ENCODE measurements around the gene DOK5. TPM values are rescaled to one million over a fixed set of nuclear protein-coding genes. Genes with fewer than 3 reads are reported as not detected.
A peak's percentile ranks its signal among the peaks of the same experiment; 100 is the strongest.

The DOK5 gene
- total and polyA plus RNA-seq, 2 of the 8 experiments (the other 6 are each of a cell fraction or from before 2014, with no cell fraction given): 8.9 to 15.0 TPM

DNA sequence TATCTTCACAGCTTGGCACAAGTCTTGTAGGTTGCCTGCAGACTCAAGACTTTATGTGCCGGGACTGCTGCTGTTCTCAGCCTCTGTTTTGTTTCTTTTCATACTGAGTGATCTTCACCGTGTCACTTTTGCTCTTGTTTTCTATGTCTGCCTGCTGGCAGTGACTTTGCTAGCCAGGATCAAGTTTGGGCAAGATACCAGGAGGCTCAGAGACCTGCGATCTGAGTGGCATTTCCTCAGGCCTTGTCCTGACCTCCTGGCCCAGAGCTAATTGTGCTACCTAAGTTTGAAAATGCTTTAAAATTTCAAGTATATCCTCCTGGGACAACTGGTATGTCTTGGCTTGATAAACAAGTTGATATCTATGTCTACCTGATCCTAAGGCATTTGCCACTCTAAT is 57.2 kb downstream of the DOK5 start:
- ChIA-PET CTCF (ENCODE audit: partially characterized antibody) (interaction anchor here (1.3 kb wide), 1 partner anchor 115 kb away, joined by 3 read pairs; no protein-coding TSS in a partner anchor), POLR2A (ENCODE audit: partially characterized antibody) (no interaction called here)
- DNase-seq (ENCODE audit: low read depth in 1 of 2, low spot score in 2 of 2) (no peak), FAIRE-seq (no peak)
- Histone ChIP-seq H3K4me1 (replicated peaks in 1 of 4; ENCODE audit: control insufficient read depth in 3 of 4, insufficient read depth in 4 of 4, low read length in 3 of 4) (no peaks in the 10 kb centered on the region), H4K8ac (ENCODE audit: extremely low read depth, insufficient read depth, low read length) (no peak overlapping the region), H3K79me2 (ENCODE audit: control insufficient read depth in 1 of 2, insufficient read depth in 2 of 2, low read length in 2 of 2) (no peaks in the 10 kb centered on the region), H2AFZ (ENCODE audit: low read length) (no peak overlapping the region), H2BK12ac (ENCODE audit: low read depth, low read length) (no peak overlapping the region), H3K23ac (ENCODE audit: insufficient read length) (no peak overlapping the region), H4K20me1 (replicated peaks in 1 of 2; ENCODE audit: control insufficient read depth in 1 of 2, insufficient read depth in 2 of 2, low read length in 2 of 2) (no peaks in the 10 kb centered on the region), H3K23me2 (ENCODE audit: low read depth, low read length) (no peaks in the 10 kb centered on the region), H3K79me1 (ENCODE audit: low read depth, low read length) (no peaks in the 10 kb centered on the region), H4K91ac (replicated peaks; ENCODE audit: insufficient read length, low read length) (no peak overlapping the region), H2BK15ac (ENCODE audit: low read length) (no peak overlapping the region), H2AK5ac (ENCODE audit: low read depth, low read length) (no peak overlapping the region), H3K27me3 (replicated peaks in 1 of 4; ENCODE audit: control insufficient read depth in 3 of 4, extremely low read depth in 1 of 4, insufficient read depth in 3 of 4, low read length in 3 of 4) (no peaks in the 10 kb centered on the region), H4K5ac (ENCODE audit: insufficient read length, low read depth, low read length) (no peak overlapping the region), H3K4ac (replicated peaks; ENCODE audit: insufficient read length, low read depth, low read length) (no peak overlapping the region), H3K56ac (replicated peaks; ENCODE audit: insufficient read length, low read depth, low read length) (no peak overlapping the region), H2BK120ac (replicated peaks; ENCODE audit: low read depth, low read length) (no peak overlapping the region), H2BK20ac (ENCODE audit: low read length) (no peak overlapping the region), H3K9me3 (ENCODE audit: insufficient read depth in 2 of 2, low read depth in 1 of 2, low read length in 1 of 2) (no peaks in the 10 kb centered on the region), H2BK5ac (ENCODE audit: low read depth, low read length) (0 out of 2 replicates have a peak overlapping the region, but pooled peaks have one; percentile 12), H3K27ac (ENCODE audit: low read depth, low read length) (no peak overlapping the region), H3K4me3 (ENCODE audit: extremely low read depth in 1 of 4, insufficient read depth in 2 of 4, low read depth in 3 of 4, low read length in 4 of 4) (no peak overlapping the region), H3K9ac (replicated peaks in 1 of 4; ENCODE audit: extremely low read depth in 1 of 4, low read depth in 3 of 4, low read length in 3 of 4) (no peak overlapping the region), H3K4me2 (ENCODE audit: insufficient read depth in 1 of 2, low read depth in 2 of 2, low read length in 2 of 2) (no peak overlapping the region), H3K36me3 (ENCODE audit: control insufficient read depth in 2 of 4, insufficient read depth in 4 of 4, low read length in 3 of 4) (no peaks in the 10 kb centered on the region), H3K14ac (ENCODE audit: insufficient read length) (no peak overlapping the region), H3K18ac (ENCODE audit: extremely low read depth, low read length) (no peak overlapping the region)
- TF ChIP-seq GTF2F1 (IDR thresholded peaks at IDR 0.05; ENCODE audit: borderline replicate concordance, low read depth, low read length): no peak
- WGBS, 2 experiments (ENCODE audit: extremely low coverage in 1 of 2, insufficient coverage in 1 of 2, insufficient read length in 1 of 2, insufficient replicate concordance in 2 of 2, low coverage in 1 of 2, low lambda C conversion rate in 2 of 2, missing lambda C conversion rate in 1 of 2): 91% methylated on average over 3 of the region's 3 CpGs; no CpG with 5 or more reads in 1 of the 2 experiments
